Gastroesophageal sphincter (tissue), 3 donors: ENCODE measurements around the gene ZNHIT6.

ENCODE experiments used
- POLR2A ChIP-seq, 2 donors: fragments of 450-650 bp; IDR thresholded peaks; one replicate each; pipeline ENCODE4 v1.6.1; 2017; ENCODE audit warnings: antibody characterized with exemption in 2 of 2, mild to moderate bottlenecking in 2 of 2, moderate library complexity in 1 of 2
- POLR2AphosphoS5 ChIP-seq: sonication (generic); formaldehyde crosslinking; IDR thresholded peaks from one replicate; pipeline ENCODE4 v1.6.1; 2017; ENCODE audit warnings: antibody characterized with exemption
- TF ChIP-seq, protein P1 (sequence below), 4 experiments: fragments of 200-600 bp in 2 of 4; fragments of 450-650 bp in 2 of 4; sonication (generic) in 1 of 4; IDR thresholded peaks; one replicate each; pipeline ENCODE4 v1.5.1; 2017 to 2019; ENCODE audit warnings: antibody characterized with exemption in 4 of 4, mild to moderate bottlenecking in 2 of 4, moderate library complexity in 2 of 4

DNA sequence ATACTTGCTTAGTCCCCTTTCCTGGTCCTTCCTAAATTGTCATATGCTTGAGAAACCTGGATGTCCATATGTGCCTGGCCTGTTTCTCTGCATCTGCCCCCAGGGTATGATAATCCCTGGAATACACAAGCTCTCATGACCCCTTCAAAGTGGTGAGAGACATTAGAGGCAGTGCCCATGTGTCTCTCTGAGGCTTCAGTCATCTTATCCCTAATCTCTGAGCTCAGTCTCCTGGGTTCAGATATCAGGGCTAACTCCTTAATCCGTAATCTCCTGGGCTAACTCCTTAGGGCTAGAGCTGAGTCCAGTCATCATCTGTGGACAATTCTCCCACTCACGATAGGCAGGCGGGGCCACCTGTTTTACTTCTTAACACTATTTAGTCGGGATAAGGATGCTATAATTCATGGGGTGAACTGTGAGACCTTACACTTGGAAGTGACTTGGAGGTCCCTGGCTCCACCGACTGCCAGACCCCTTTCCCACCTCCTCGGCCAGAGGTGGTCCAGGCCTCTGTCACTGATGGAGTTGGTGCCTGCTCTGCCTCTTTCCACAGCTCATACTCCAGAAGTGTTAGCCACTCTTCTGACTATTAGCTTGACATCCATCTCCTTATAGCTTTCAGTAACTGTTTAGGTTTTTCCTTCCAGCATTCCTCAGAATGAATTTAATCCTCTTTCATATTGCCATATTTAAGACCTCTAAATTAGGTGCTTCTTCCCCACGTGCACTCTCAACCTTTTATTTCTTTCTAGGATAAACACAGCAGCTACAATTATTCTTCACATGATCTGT, 105.0 kb downstream of the ZNHIT6 start:
- TF ChIP-seq, protein P1, sequence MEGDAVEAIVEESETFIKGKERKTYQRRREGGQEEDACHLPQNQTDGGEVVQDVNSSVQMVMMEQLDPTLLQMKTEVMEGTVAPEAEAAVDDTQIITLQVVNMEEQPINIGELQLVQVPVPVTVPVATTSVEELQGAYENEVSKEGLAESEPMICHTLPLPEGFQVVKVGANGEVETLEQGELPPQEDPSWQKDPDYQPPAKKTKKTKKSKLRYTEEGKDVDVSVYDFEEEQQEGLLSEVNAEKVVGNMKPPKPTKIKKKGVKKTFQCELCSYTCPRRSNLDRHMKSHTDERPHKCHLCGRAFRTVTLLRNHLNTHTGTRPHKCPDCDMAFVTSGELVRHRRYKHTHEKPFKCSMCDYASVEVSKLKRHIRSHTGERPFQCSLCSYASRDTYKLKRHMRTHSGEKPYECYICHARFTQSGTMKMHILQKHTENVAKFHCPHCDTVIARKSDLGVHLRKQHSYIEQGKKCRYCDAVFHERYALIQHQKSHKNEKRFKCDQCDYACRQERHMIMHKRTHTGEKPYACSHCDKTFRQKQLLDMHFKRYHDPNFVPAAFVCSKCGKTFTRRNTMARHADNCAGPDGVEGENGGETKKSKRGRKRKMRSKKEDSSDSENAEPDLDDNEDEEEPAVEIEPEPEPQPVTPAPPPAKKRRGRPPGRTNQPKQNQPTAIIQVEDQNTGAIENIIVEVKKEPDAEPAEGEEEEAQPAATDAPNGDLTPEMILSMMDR (IDR thresholded peaks at IDR 0.05), result no peak
- TF ChIP-seq POLR2AphosphoS5, result no peak
- no peak for TF ChIP-seq POLR2A (IDR thresholded peaks at IDR 0.05)
